MM.1S (cell line): Measurements from ENCODE around the gene HEPACAM.

Experiments
- CTCF ChIP-seq: fragments of 300-600 bp; sonication (generic); IDR thresholded peaks from 2 replicates; pipeline ENCODE4 v1.5.1; 2016; ENCODE audit warnings: antibody characterized with exemption, low read length, mixed read lengths
- EZH2 ChIP-seq: fragments of 300-600 bp; sonication (generic); optimal IDR thresholded peaks from 2 replicates; pipeline ENCODE3; 2017; ENCODE audit warnings: low read depth, mild to moderate bottlenecking, antibody characterized with exemption, low read length, mixed read lengths
- EZH2phosphoT487 ChIP-seq: fragments of 300-600 bp; sonication (generic); IDR thresholded peaks from 2 replicates; pipeline ENCODE4 v1.6.1; 2018; ENCODE audit warnings: antibody characterized with exemption, low read length

GRCh38 chr11:124954590-124954955, 18.7 kb upstream of the HEPACAM start:
- TF ChIP-seq CTCF, result no peak
- no peak for TF ChIP-seq EZH2
- no peak for TF ChIP-seq EZH2phosphoT487
